GM18502 (cell line): ENCODE measurements around the gene CTAGE1.

ENCODE experiments used
- ATAC-seq: cut with Tn5 transposase; IDR thresholded peaks from one replicate; pipeline ENCODE4 v1.9.1; 2021; ENCODE audit warnings: mild to moderate bottlenecking; ENCODE audit not compliant: unreplicated experiment, poor library complexity

CTAGE1 gene

GRCh38 chr18:22441638-22442037, 23.9 kb upstream of the CTAGE1 start:
- no peak for ATAC-seq

GRCh38 chr18:22439447-22439846, 21.7 kb upstream of the CTAGE1 start:
- ATAC-seq = no peak

GRCh38 chr18:22436136-22436535, 18.4 kb upstream of the CTAGE1 start:
- ATAC-seq = no peak

GRCh38 chr18:22434973-22435608, 17.4 kb upstream of the CTAGE1 start:
- no peak for ATAC-seq

- ATAC-seq = no peak
These were observed 16.2 kb upstream of the CTAGE1 start for GRCh38 chr18:22433956-22434355.

- no peak for ATAC-seq
These were observed 15.0 kb upstream of the CTAGE1 start for GRCh38 chr18:22432657-22433137.

GRCh38 chr18:22429564-22429963, 11.8 kb upstream of the CTAGE1 start:
- ATAC-seq = no peak

- no peak for ATAC-seq
These were observed 11.0 kb upstream of the CTAGE1 start for GRCh38 chr18:22428672-22429071.

GRCh38 chr18:22427822-22428549, 10.3 kb upstream of the CTAGE1 start:
- no peak for ATAC-seq

- ATAC-seq = no peak
These were observed 6.8 kb upstream of the CTAGE1 start for GRCh38 chr18:22424565-22424963.

GRCh38 chr18:22423878-22424564, 6.3 kb upstream of the CTAGE1 start:
- ATAC-seq = no peak

- no peak for ATAC-seq
These were observed 5.3 kb upstream of the CTAGE1 start for GRCh38 chr18:22422909-22423548.

- no peak for ATAC-seq
These were observed 2.9 kb upstream of the CTAGE1 start for GRCh38 chr18:22420652-22421051.

- no peak for ATAC-seq
These were observed 5.4 kb downstream of the CTAGE1 start for GRCh38 chr18:22412176-22412911.

GRCh38 chr18:22411446-22411845, 6.3 kb downstream of the CTAGE1 start:
- ATAC-seq = no peak

GRCh38 chr18:22410126-22410525, 7.6 kb downstream of the CTAGE1 start:
- ATAC-seq = no peak

GRCh38 chr18:22409445-22409844, 8.3 kb downstream of the CTAGE1 start:
- ATAC-seq = no peak

GRCh38 chr18:22408059-22408458, 9.7 kb downstream of the CTAGE1 start:
- ATAC-seq = no peak

GRCh38 chr18:22405142-22405541, 12.6 kb downstream of the CTAGE1 start:
- ATAC-seq = no peak

- no peak for ATAC-seq
These were observed 13.8 kb downstream of the CTAGE1 start for GRCh38 chr18:22403950-22404349.
